T-helper 22 cell (primary cell): ENCODE measurements around the gene NEUROG1.

Experiments
- DNase-seq: peaks from one replicate; pipeline ENCODE4 v3.0.0-alpha.2; 2020; ENCODE audit warnings: low read depth

NEUROG1 gene

GRCh38 chr5:135493406-135494180 is 42.2 kb downstream of the NEUROG1 start:
- DNase-seq, result no peak

DNA sequence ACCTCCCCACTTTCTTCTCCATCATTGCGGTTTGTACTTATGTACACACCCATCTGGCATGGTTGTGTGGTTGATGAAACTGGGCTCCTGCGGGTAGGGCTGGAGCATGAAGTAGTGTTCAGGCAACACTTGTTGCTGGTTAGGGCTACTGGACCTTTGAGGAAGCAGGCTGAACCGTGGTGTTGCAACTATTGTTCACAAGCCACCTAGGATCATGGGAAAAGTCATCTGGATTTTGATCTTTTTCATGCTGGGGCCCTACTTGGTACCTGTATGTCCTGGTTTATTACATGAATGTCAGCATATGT is 43.5 kb downstream of the NEUROG1 start:
- DNase-seq, result no peak

DNA sequence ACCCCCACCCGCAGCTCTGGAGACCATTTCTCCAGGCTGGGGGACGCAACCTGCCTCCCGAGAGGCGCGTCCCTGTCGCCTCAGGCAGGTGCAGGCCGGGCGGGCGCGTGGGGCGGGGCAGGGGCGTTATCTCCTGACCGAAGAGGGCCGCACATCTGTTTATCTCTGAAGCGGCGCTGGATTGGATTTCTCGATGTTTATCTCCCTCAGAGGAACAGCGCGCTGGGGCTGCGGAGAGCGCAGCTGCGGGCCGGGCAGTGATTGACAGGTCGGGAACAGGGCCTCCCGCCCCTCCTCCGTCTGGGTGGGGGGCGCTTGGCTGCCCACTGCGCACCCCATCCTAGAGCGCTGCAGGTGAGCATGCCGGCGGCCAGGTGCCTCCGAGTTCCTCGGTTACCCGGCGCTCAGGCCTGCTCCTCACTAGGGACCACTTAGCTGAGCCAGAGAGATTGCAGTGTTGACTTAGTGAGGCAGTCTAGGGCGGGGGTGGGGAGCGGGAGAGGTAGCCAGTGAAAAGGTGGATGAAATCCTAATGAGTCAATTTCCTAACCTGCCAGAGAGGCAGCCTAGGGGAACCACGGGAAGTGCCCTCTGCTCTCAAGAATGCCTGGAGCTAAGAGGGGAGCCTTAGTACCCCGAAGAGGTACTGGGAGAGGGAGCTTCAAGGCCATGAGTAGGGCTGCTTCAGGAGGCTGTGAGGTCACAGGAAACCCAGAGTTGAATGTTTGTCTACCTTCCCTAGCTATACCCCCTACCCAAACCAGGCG is 44.0 kb downstream of the NEUROG1 start:
- DNase-seq, result no peak

DNA sequence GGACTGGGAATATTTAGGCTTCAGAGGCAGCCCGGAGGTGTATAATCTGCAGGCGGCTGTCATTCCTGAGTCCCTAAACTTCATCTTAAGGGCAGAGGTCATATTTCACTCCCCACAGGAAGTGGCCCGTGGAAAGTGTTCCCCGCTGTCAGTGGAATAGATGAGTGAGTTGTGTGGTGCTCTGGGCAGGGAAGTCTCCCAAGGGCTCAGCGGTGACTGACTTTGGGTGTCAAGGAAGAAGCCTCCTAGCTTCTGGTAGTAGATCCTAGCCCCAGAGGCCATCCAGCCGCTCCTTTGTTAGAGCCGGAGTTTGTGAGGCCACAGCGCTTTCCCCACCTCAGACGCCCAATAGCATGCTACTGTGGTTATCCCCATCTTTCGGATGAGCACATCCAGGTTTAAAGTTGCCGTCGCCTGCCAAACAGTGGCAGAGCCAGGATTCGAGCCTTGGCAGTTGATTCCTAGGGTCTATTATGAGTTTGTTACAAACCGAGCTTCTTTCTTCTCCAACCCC is 44.7 kb downstream of the NEUROG1 start:
- no peak for DNase-seq

- no peak for DNase-seq
Observed at GRCh38 chr5:135490245-135491037, 45.3 kb downstream of the NEUROG1 start.

DNA sequence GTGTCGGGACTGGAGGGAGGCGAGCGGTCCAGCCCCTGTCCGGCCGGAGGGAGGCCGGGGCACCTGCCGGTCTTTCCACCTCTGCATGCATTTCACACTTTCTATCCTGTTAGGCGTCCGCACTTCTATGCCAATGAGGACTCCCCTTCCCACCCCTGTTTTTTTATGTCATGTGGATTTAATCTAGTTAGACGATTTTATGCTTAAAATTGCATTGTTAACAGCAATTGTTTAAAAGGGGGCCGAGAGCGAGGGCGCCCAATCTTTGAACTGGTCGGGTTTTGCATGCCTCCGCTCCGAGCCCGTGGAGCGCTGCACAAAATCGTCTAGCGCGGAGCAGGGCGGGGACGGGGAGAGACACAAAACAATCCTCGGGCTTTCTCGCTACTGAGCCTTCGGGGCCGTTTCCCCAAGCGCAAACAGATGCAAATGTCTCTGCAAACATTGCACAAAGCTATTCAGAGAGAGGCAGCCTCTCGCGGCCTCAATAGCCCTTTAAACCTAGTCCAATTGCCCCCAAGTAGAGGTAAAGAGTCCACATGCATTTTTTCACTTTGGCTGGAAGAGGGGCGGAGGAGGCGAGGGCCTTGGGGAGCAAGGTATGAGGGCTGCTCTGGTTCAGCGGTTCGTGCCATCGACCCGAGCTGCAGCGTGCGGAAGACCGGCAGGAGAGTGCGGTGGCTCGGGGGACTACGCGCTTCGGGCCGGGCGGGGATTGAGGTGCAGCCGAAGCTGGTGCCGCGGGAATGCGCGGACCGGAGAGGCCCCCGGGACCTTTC is 46.1 kb downstream of the NEUROG1 start:
- DNase-seq, result no peak

DNA sequence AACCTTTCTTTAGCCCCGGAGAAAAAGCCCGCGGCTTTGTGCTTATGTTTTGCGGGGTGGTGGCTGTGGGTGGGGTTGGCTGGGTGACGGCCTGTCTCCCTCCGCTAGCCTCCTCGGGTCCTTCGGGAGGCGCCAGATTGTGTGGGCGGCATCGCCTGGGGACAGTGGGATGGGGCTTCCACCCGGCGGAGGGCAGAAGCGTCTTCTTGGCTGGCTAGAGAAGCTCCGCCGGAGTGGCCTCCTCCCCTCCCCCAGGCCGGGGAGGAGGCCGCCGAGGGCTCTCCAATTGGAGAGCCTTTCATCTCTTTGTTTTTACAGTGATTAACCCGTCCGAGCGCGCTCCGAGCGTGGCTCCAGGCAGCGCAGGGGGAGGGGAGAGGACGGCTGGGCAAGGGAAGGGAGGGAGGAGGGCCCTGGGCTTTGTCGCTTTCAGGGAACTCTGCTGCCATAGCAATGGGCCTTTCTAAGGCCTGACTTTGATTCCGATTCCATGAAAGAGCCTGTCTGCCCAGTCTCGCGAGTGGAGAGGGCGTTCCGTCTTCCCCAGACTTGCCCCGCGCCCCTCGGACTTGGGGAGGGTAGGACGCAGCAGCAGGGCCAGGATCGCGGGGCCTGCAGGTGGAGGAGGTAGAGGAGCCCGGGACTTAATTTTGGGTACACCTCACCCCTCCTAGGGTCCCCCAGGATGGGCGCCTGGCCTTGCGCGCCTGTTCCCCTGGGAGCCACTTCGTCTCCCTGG is 46.9 kb downstream of the NEUROG1 start:
- DNase-seq, result no peak

DNA sequence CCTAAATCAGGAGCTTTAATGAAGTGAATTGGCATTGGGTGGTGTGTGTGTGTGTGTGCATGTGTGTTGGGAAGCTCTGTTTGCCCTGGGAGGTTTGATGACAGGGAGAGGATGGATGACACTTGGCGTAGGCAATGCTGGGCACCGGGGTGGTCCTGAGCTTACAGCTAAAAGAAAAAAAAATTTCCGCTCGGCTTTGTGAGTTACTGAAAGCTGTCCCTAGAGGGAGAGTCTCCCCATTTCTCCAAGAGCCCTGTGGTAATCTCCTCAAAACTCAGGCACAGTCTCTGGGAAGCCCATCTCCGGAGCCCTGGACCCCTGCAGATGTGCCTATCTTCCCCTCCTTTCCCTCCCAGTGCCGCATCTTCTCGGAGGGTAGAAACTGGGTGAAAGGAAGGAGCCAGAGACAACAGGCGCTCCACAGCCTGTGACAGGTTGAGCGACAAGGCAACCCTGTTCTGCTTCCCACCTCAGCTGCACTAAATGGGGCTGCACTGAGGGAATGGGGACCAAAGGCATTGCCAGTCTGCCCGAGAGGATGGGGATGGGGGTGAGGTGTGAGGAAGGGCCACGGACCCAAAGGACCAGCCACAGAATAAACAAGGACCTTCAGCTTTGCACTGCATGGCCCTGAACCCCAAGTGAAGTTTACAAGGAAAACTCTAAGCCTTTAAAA is 47.8 kb downstream of the NEUROG1 start:
- DNase-seq, result no peak

GRCh38 chr5:135487037-135487395 is 48.7 kb downstream of the NEUROG1 start:
- DNase-seq, result no peak

DNA sequence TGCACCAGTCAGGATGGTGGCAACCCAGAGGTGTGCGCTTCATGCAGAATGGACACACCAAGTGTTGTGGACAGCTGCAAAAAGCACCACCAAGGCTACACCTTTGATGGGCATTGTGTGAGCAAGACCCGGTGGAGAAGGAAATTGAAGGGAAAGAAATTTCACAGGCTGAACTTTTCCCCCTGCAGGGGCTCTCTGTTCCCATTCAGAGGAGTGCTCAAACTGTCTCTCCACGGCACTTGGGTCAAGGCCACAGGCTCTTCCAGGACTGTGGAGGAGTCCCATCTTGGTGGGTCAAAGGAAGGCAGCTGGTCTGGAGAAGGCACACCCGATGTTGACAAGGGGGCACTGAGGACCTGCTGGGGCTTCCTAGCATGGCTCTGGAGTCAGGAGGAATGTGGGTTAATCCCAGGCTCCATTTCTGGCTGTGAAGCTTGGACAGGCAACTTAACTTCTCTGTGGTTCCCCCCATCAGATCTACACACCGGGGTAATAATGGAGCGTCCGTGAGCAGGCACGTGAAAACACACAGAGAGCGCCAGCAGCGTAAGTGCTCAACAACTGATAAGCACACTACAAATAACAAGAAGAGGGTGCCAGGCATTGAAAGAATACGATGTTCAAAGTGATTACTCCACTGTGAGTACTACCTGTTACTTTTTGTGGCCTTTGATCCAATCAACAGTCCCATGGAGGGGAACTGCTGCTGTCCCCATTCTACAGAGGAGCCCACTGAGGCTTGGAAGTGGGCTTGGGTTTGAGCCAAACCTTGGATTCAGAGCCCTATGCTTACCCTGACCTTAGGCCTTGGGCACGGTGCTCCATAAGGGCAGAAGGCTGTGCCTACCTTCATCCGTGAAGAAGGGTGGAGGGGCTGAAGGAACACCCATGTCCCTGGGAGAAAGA is 49.4 kb downstream of the NEUROG1 start:
- no peak for DNase-seq

DNA sequence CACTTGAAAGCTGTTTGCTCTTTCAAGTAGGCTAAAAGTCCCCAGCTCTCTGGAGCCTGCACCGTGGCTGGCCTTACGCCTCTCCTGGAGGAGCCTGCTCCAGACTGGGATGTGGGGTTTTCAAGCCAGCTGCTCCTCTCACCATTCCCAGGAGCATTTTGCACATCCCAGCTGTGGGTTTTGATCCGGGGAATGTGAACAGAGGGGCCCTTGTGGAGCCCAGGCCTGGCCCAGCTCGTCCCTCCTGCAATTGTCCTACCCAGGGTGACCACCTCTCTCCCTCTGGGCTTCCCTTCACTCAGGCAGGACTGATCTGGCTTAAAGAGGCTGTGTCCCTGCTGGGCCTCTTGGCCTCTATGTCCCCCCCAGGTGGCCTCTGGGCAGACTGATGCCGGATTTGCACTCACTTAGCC is 51.1 kb downstream of the NEUROG1 start:
- no peak for DNase-seq
